Cardiac muscle cell (in vitro differentiated cells and primary cell): Measurements from ENCODE around the gene CACNA1E. TPM values are rescaled to one million over a fixed set of nuclear protein-coding genes. Genes with fewer than 3 reads are reported as not detected.

ENCODE experiments used
- DNase-seq, 2 donors: peaks; one replicate each; pipeline versions ENCODE4 v3.0.0 to v3.0.0-alpha.2; 2010 to 2017; ENCODE audit warnings: low read depth in 1 of 2, low spot score in 1 of 2
- H3K27ac ChIP-seq: fragments of 200-600 bp; sonication (generic); 2 replicates; pipeline ENCODE4 v1.5.1; 2016
- H3K27me3 ChIP-seq: fragments of 200-600 bp; sonication (generic); 2 replicates; pipeline ENCODE4 v1.6.0; 2016; ENCODE audit warnings: control low read depth
- H3K36me3 ChIP-seq: fragments of 200-600 bp; sonication (generic); 2 replicates; pipeline ENCODE4 v1.5.1; 2016; ENCODE audit warnings: control low read depth
- H3K4me1 ChIP-seq: fragments of 200-600 bp; sonication (generic); 2 replicates; pipeline ENCODE4 v1.8.1; 2017; ENCODE audit warnings: low read depth, mild to moderate bottlenecking, mixed run types
- H3K4me3 ChIP-seq: fragments of 200-600 bp; sonication (generic); 2 replicates; pipeline ENCODE4 v1.5.1; 2016; ENCODE audit warnings: mild to moderate bottlenecking
- H3K9me3 ChIP-seq: fragments of 200-600 bp; sonication (generic); 2 replicates; pipeline ENCODE4 v1.5.1; 2017; ENCODE audit warnings: low read depth, mild to moderate bottlenecking, control low read depth
- polyA plus RNA-seq: library from polyadenylated mRNA; unstranded; fragments of >200 nt; fragmentation: Nextera tagmentation; extraction: Ambion mirVana; gene quantifications from 2 replicates; pipeline ENCODE4 v1.2.1, GENCODE V29; 2016
- total RNA-seq: library from RNA; depleted of rRNA; stranded (reverse); fragments of >200 nt; gene quantifications from 2 replicates; pipeline ENCODE4 v1.2.3, GENCODE V29; 2016
- TF ChIP-seq, protein P1 (sequence below): IDR thresholded peaks from 2 replicates; pipeline ENCODE4 v1.5.1; 2012; ENCODE audit warnings: low read depth, mild to moderate bottlenecking, low read length

Gene CACNA1E
- total and polyA plus RNA-seq, 2 experiments from 2014 or later, result 0.36 TPM; not detected in 1

DNA sequence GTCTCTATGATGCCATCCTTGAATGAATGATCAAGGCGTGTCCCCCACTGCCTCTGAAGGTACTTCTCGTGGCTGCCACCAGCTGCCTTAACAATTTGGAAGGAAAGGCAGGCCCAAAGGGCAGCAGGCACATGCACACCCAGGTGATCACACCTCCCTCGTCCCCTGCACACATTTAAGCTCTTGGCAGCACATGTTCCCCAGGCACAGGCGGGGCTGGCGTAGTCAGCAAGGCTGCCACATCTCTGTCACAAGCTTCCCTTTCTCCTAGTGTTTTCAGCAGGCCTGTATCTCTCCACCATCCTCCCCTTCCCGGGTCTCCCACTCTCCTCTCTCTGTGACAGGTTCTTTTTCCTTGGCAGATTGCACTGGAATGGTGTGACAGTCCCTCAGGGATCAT lies 111.9 kb downstream of the CACNA1E start:
- TF ChIP-seq, protein P1, sequence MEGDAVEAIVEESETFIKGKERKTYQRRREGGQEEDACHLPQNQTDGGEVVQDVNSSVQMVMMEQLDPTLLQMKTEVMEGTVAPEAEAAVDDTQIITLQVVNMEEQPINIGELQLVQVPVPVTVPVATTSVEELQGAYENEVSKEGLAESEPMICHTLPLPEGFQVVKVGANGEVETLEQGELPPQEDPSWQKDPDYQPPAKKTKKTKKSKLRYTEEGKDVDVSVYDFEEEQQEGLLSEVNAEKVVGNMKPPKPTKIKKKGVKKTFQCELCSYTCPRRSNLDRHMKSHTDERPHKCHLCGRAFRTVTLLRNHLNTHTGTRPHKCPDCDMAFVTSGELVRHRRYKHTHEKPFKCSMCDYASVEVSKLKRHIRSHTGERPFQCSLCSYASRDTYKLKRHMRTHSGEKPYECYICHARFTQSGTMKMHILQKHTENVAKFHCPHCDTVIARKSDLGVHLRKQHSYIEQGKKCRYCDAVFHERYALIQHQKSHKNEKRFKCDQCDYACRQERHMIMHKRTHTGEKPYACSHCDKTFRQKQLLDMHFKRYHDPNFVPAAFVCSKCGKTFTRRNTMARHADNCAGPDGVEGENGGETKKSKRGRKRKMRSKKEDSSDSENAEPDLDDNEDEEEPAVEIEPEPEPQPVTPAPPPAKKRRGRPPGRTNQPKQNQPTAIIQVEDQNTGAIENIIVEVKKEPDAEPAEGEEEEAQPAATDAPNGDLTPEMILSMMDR, result no peak
- no peaks in the 10 kb centered on the region for H3K9me3 ChIP-seq
- H3K4me1 ChIP-seq, result no peaks in the 10 kb centered on the region

DNA sequence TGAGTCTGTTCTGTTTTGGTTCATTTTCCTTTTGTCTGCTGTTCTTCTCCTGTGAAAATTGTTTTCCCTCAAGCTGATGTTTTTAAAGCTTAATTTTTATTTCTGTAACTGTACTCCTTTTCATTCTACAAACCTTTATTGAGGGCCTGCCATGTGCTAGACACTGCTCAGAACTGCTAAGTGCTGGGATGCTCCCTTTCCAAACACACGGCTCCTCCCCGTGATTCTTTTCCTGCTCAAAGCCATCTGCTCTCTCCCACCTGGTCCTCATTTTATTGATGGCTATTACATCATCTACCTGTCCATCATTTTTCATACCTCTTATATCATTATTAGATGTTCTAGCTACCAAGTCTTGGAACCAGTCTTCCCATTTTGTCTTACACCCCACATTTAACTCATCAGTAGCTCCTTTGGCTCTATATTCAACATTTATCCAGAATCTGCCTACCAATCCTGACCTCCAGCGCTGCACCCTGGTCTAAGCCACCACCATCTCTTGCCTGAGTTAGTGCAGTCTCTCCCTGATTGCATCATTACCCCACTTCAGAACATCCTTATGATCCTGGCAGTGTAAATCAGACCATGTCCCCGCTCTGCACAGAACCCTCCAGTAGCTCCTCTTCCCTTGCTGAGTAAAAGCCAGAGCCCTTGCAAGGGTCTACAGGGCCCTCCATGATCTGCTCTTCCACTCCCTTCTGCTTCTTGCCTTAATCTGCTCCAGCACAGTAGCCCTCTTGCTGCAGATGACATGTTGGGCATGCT lies 118.1 kb downstream of the CACNA1E start:
- Histone ChIP-seq H3K27ac (no peak overlapping the region), H3K9me3 (no peaks in the 10 kb centered on the region)

More for the DNA sequence above, 111.9 kb downstream of the CACNA1E start:
- H3K36me3 ChIP-seq, result no peaks in the 10 kb centered on the region
- no peaks in the 10 kb centered on the region for H3K27me3 ChIP-seq
- no peak overlapping the region for H3K27ac ChIP-seq
- no peak overlapping the region for H3K4me3 ChIP-seq
- no peak for DNase-seq

DNA sequence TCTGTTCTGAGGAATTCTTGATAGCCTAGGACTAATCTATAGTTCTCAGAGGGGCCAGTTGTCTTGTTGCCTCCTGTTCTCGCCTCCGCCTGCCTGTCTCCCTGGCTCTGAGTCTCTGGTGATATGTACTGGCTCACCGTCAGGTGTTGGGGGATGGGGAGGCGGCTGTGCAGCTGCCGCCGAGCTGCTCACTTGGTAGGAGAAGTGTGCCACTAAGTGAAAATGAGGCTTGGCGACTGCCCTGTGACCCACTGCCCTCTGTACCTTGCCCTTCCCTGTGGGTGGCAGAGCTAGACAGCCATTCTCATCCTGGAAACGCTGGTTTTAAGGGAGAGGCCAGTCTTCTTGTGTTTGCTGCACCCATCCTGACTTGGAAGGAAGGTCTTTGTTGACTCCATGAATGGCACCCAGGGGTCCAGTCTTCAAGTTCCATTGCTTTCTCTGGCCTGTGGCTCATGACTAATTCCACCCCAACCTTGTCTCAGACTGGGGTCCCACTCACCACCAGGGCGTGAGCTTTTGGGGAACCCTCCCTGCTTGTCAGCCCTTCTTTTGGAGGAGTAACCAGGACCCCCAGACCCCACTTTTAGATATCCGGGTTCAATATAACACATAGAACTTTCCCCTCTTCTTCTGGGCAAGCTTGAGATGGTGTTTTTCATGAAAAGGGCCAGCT lies 120.6 kb downstream of the CACNA1E start:
- DNase-seq, result no peak
- H3K27me3 ChIP-seq, result peaks cover 13% of the 10 kb centered on the region
- H3K4me1 ChIP-seq, result no peaks in the 10 kb centered on the region
- TF ChIP-seq, protein P1, result no peak
- H3K36me3 ChIP-seq, result no peaks in the 10 kb centered on the region
- no peak overlapping the region for H3K4me3 ChIP-seq
- H3K9me3 ChIP-seq, result no peaks in the 10 kb centered on the region
- H3K27ac ChIP-seq, result no peak overlapping the region

More for the DNA sequence above, 118.1 kb downstream of the CACNA1E start:
- no peak for DNase-seq
- no peaks in the 10 kb centered on the region for H3K27me3 ChIP-seq
- no peak overlapping the region for H3K4me3 ChIP-seq
- TF ChIP-seq, protein P1, result no peak
- H3K36me3 ChIP-seq, result no peaks in the 10 kb centered on the region
- no peaks in the 10 kb centered on the region for H3K4me1 ChIP-seq

DNA sequence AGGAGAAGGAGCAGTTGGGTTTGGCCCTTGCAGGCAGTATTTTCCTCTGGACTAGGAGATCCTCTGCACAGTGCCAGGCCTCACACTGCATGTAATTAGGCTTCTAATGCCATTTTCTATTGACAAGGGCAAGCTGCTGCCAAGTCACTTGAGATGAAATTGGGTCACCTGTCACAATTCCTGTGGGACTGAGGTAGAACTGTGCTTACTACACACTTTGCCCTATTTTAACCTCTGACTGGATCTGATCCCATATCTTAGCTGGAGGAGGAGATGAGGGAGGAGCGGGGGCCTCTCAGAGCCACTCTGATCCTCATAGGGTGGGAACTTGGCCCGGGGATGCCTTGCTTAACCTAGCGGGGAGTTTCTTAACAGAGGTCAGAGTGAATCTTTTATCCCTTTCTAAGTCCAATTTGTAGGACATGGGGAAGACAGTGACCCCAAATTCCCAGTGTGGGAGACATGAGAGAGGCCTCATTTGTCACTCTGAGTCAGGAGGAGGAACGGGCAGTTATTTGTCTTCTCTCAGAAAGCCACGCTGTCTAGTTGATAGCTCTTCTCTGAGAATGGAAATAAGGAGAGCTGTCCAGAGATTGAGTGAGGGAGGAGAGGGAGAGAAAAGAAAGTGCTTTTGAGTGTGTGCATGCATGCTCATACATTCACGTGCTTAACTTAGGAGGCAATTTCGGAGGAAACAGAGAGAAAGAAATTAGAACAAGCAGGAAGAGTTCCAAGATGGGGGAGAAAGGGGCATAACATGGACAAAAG lies 121.3 kb downstream of the CACNA1E start:
- H3K9me3 ChIP-seq, result no peaks in the 10 kb centered on the region
- H3K27me3 ChIP-seq, result peaks cover 13% of the 10 kb centered on the region
- H3K4me1 ChIP-seq, result no peaks in the 10 kb centered on the region
- no peaks in the 10 kb centered on the region for H3K36me3 ChIP-seq
- DNase-seq, result no peak
- TF ChIP-seq, protein P1, result no peak
- no peak overlapping the region for H3K4me3 ChIP-seq
- no peak overlapping the region for H3K27ac ChIP-seq

DNA sequence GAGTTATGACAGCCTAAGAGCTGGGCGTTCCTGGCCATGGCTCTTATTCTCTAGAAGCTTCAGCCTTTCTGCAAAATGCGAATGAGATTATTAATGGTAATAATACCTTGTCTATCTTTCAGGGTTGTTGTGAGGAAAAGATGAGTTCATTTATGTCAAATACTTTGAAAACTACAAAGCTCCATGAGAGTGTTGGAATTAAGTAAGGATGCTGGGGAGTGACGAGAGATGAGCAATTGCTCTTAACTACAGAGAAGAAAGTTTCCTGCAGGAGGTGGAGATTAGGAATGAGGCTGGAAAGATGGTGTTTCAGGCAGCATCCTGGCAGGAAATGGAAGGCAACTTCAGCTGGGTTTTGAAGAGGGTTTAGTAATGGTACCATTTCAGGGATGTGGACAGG lies 124.2 kb downstream of the CACNA1E start:
- TF ChIP-seq, protein P1, result no peak
- peaks cover 13% of the 10 kb centered on the region for H3K27me3 ChIP-seq

More for the DNA sequence above, 124.2 kb downstream of the CACNA1E start:
- H3K4me1 ChIP-seq, result no peaks in the 10 kb centered on the region
- no peaks in the 10 kb centered on the region for H3K36me3 ChIP-seq
- H3K9me3 ChIP-seq, result no peaks in the 10 kb centered on the region
- no peak overlapping the region for H3K27ac ChIP-seq
- no peak overlapping the region for H3K4me3 ChIP-seq
- DNase-seq, result no peak
